K562 (cell line): ENCODE data around the gene GCK. TPM values are rescaled to one million over a fixed set of nuclear protein-coding genes. Genes with fewer than 3 reads are reported as not detected.

Source experiments
- ASH1L ChIP-seq: fragments of 450-650 bp; IDR thresholded peaks from 2 replicates; pipeline ENCODE4 v1.6.1; 2018; ENCODE audit warnings: borderline replicate concordance, mild to moderate bottlenecking, low read depth; ENCODE audit not compliant: partially characterized antibody
- BCLAF1 ChIP-seq, 2 experiments: fragments of 450-650 bp in 1 of 2; IDR thresholded peaks; 2 replicates each; pipeline ENCODE4 v1.6.1; 2011 to 2017; ENCODE audit warnings: low read depth in 2 of 2, antibody characterized with exemption in 1 of 2, borderline replicate concordance in 1 of 2, low read length in 1 of 2, mild to moderate bottlenecking in 1 of 2, mixed read lengths in 1 of 2; ENCODE audit not compliant: control insufficient read depth in 1 of 2
- ILF3 ChIP-seq: fragments of 450-650 bp; IDR thresholded peaks from 2 replicates; pipeline ENCODE4 v1.6.1; 2018; ENCODE audit warnings: antibody characterized with exemption, mild to moderate bottlenecking, moderate library complexity, borderline replicate concordance
- REST ChIP-seq, 2 experiments: fragments of 450-650 bp; formaldehyde crosslinking in 1 of 2; IDR thresholded peaks; 2 replicates each; pipeline versions ENCODE4 v1.4.0 to v1.6.1; 2014 to 2020; ENCODE audit warnings: mild to moderate bottlenecking in 2 of 2, borderline replicate concordance in 1 of 2, low read depth in 1 of 2
- SFPQ ChIP-seq: fragments of 200-400 bp; formaldehyde crosslinking; IDR thresholded peaks from 2 replicates; pipeline ENCODE4 v1.6.1; 2017; ENCODE audit warnings: mild to moderate bottlenecking, low read depth, low read length, moderate library complexity
- UBTF ChIP-seq, 2 experiments: IDR thresholded peaks; 2 replicates each; pipeline ENCODE4 v1.6.1; 2012; ENCODE audit warnings: improper control_type of control experiment in 2 of 2, low read depth in 2 of 2, low read length in 2 of 2, borderline replicate concordance in 1 of 2
- ZFX ChIP-seq: sonication (generic); formaldehyde crosslinking; IDR thresholded peaks from 2 replicates; pipeline ENCODE4 v1.8.0; 2022; ENCODE audit warnings: mild to moderate bottlenecking, missing genetic modification reagents, moderate library complexity
- polyA plus RNA-seq, 8 experiments: library from polyadenylated mRNA; depleted of rRNA in 4 of 8; stranded (reverse) in 5 of 8; unstranded in 3 of 8; fragments of >200 nt; fragmentation: Nextera tagmentation in 2 of 8; fragmentation: Illumina TruSeq in 1 of 8; extraction: Ambion mirVana in 2 of 8; extraction: Trizol in 1 of 8; gene quantifications; 2 replicates each; pipeline versions ENCODE4 v1.2.1 to v1.2.3, GENCODE V29; 2011 to 2014; ENCODE audit warnings: inconsistent platforms in 1 of 8, missing spikeins in 1 of 8
- total RNA-seq, 7 experiments: library from RNA; depleted of rRNA in 6 of 7; stranded (reverse); fragments of >200 nt in 6 of 7; fragmentation: Illumina TruSeq in 2 of 7; extraction: Trizol in 2 of 7; gene quantifications; 2 replicates each; pipeline versions ENCODE4 v1.2.1 to v1.2.3, GENCODE V29; 2011 to 2021; ENCODE audit warnings: low replicate concordance in 1 of 7

Gene GCK
- total and polyA plus RNA-seq, 9 of the 15 experiments (the other 6 are each of a cell fraction or from before 2014, with no cell fraction given) = 0.11 to 0.55 (median 0.16) TPM; not detected in 3

- TF ChIP-seq BCLAF1 (IDR thresholded peaks at IDR 0.05; ENCODE audit: borderline replicate concordance in 1 of 2, control insufficient read depth in 1 of 2, low read depth in 2 of 2, low read length in 1 of 2) = 0 out of 4 replicates have a peak, but pooled peaks of 1 of the 2 experiments have one; percentile 57
- TF ChIP-seq ASH1L = no peak
- TF ChIP-seq SFPQ = no peak
- peak; percentile 28; the same call in 1 of the 2 replicates for TF ChIP-seq REST (IDR thresholded peaks at IDR 0.05; ENCODE audit: borderline replicate concordance)
- no peak for TF ChIP-seq REST (CRISPR knock-in tag; IDR thresholded peaks at IDR 0.05; ENCODE audit: low read depth)
- peak in 1 of 2 experiments; percentile 93; a peak in 2 of 4 replicates for TF ChIP-seq UBTF (IDR thresholded peaks at IDR 0.05; ENCODE audit: borderline replicate concordance in 1 of 2, low read depth in 2 of 2, low read length in 2 of 2)
- TF ChIP-seq ILF3 = no peak
- no peak for TF ChIP-seq ZFX (CRISPR knock-in tag)
Measured at GRCh38 chr7:44147026-44147991, 41.9 kb downstream of the GCK start (continued).
